Gastroesophageal sphincter (tissue), 4 donors: ENCODE results near the gene NFAM1. TPM values are rescaled to one million over a fixed set of nuclear protein-coding genes. Genes with fewer than 3 reads are reported as not detected.

Experiments
- ATAC-seq: fragments of 150-250 bp; one replicate; pipeline ENCODE4 v1.9.1; 2016; ENCODE audit warnings: mild to moderate bottlenecking, moderate library complexity
- H3K27ac ChIP-seq, 4 donors: fragments of 200-600 bp; sonication (generic) in 3 of 4; 1 replicate in 3 of 4; 2 replicates in 1 of 4; pipeline ENCODE4 v1.5.1; 2016 to 2019
- H3K27me3 ChIP-seq: fragments of 200-600 bp; sonication (generic); one replicate; pipeline ENCODE4 v1.5.1; 2019
- H3K36me3 ChIP-seq, 2 donors: fragments of 200-600 bp; sonication (generic); one replicate each; pipeline ENCODE4 v1.5.1; 2019; ENCODE audit warnings: control low read depth in 1 of 2
- H3K4me1 ChIP-seq, 3 donors: fragments of 200-600 bp; sonication (generic); 1 replicate in 2 of 3; 2 replicates in 1 of 3; pipeline ENCODE4 v1.5.1; 2016 to 2019; ENCODE audit warnings: control low read depth in 2 of 3
- H3K4me3 ChIP-seq, 2 donors: fragments of 200-600 bp; sonication (generic); one replicate each; pipeline ENCODE4 v1.5.1; 2019; ENCODE audit warnings: mild to moderate bottlenecking in 1 of 2, moderate library complexity in 1 of 2
- H3K9me3 ChIP-seq, 3 donors: fragments of 200-600 bp; sonication (generic); one replicate each; pipeline ENCODE4 v1.5.1; 2017 to 2019; ENCODE audit warnings: control low read depth in 2 of 3
- CTCF ChIP-seq, 4 experiments: fragments of 200-600 bp in 2 of 4; fragments of 450-650 bp in 2 of 4; sonication (generic) in 1 of 4; IDR thresholded peaks; one replicate each; pipeline ENCODE4 v1.5.1; 2017 to 2019; ENCODE audit warnings: antibody characterized with exemption in 4 of 4, mild to moderate bottlenecking in 2 of 4, moderate library complexity in 2 of 4
- EP300 ChIP-seq: sonication (generic); formaldehyde crosslinking; IDR thresholded peaks from one replicate; pipeline ENCODE4 v1.6.1; 2017; ENCODE audit warnings: antibody characterized with exemption, mild to moderate bottlenecking
- POLR2A ChIP-seq, 2 donors: fragments of 450-650 bp; IDR thresholded peaks; one replicate each; pipeline ENCODE4 v1.6.1; 2017; ENCODE audit warnings: antibody characterized with exemption in 2 of 2, mild to moderate bottlenecking in 2 of 2, moderate library complexity in 1 of 2
- POLR2AphosphoS5 ChIP-seq: sonication (generic); formaldehyde crosslinking; IDR thresholded peaks from one replicate; pipeline ENCODE4 v1.6.1; 2017; ENCODE audit warnings: antibody characterized with exemption
- WGBS, 2 donors: methylation state at CpG; one replicate each; pipeline ENCODE4 v1.1.5; 2018; ENCODE audit warnings: low coverage in 1 of 2; 5-methylcytosine and 5-hydroxymethylcytosine counted together
- total RNA-seq, 4 donors: library from RNA; depleted of rRNA; stranded (reverse); fragments of >200 nt; gene quantifications; one replicate each; pipeline ENCODE4 v1.1.0, GENCODE V29; 2016

The NFAM1 gene
- total RNA-seq, 4 donors from 2014 or later, result 1.2 to 3.4 (median 2.7) TPM

- H3K27me3 ChIP-seq, result peaks cover 8% of the 10 kb centered on the region
- peak; percentile 75 for ATAC-seq
- no peak for TF ChIP-seq POLR2A (IDR thresholded peaks at IDR 0.05)
- TF ChIP-seq CTCF (IDR thresholded peaks at IDR 0.05), result peak in 3 of 4 experiments; percentile 95 to 99 (median 95)
- no peak for TF ChIP-seq EP300
- peaks cover 0 to 52% (median 20%) of the 10 kb centered on the region in 3 donors for H3K4me1 ChIP-seq
- no peaks in the 10 kb centered on the region for H3K36me3 ChIP-seq
- 7 to 20% methylated on average over 2 to 7 of the region's 33 CpGs for WGBS, 2 donors
- peak overlapping the region; percentile 16 to 48 for H3K4me3 ChIP-seq
- H3K9me3 ChIP-seq, result no peaks in the 10 kb centered on the region
- peak overlapping the region in 1 of 4 donors; percentile 61 for H3K27ac ChIP-seq
These were observed 5.5 kb upstream of the NFAM1 start for GRCh38 chr22:42437488-42438292.

DNA sequence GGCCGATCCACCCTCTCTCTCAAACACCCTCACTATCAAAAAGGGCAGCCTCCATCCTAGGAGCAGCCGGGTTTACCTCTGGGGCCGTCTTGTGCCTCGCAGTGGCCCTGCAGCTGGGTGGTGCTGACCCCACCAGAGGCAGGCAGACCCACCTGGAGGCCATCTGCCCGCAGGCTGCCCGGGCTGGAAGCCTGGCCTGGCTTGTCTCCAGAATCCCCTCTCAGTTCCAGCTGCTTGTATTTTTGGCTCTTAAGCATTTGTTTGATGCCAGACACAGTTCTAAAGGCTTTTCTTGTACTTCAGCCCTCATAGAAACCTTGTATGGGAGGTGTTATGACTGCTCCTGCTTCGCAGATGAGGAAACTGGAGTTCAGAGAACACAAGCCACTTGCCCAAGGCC, 4.2 kb upstream of the NFAM1 start:
- peaks cover 0 to 62% (median 20%) of the 10 kb centered on the region in 3 donors for H3K4me1 ChIP-seq
- no peak for ATAC-seq
- 36% methylated on average over 4 of the region's 7 CpGs; no CpG with 5 or more reads in 1 of the 2 donors for WGBS, 2 donors
- peak overlapping the region in 1 of 4 donors; percentile 13 for H3K27ac ChIP-seq
- H3K4me3 ChIP-seq, result no peak overlapping the region
- TF ChIP-seq POLR2A (IDR thresholded peaks at IDR 0.05) (no peak), EP300 (no peak)
- H3K36me3 ChIP-seq, result no peaks in the 10 kb centered on the region
- peaks cover 19% of the 10 kb centered on the region for H3K27me3 ChIP-seq
- no peaks in the 10 kb centered on the region for H3K9me3 ChIP-seq

DNA sequence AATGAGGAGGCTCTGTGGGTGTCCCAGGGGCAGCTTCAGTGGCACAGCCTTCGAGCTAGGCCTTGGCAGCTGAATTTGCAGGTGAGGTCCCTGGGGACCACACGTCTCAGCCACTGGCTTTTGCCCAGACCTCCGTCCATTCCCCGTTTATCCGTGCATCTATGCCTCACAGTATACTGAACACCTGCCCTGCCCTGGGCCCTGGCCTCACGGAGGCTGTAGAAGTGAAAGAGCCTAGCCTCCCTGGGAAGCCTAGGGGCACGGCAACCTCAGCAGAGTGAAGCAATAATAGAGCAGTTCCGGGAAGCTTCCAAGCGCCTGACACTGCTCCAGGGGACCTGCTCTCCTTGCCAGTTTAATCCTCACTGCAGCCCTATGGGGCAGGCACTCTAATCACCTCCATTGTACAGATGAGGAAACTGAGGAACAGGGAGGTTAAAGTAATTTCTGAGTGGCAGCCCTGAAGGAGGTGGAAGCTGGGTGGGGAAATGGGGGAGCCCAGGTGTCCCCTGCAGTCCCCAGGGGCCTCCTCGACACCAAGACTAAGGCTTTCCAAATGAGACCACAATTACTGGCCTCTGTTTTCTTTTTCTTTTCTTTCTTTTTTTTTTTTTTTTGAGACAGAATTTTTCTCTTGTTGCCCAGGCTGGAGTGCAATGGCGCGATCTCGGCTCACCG, 2.7 kb upstream of the NFAM1 start:
- Histone ChIP-seq H3K27me3 (peaks cover 32% of the 10 kb centered on the region), H3K27ac (no peak overlapping the region), H3K4me1 (peaks cover 0 to 52% (median 17%) of the 10 kb centered on the region in 3 donors), H3K9me3 (no peaks in the 10 kb centered on the region), H3K4me3 (no peak overlapping the region), H3K36me3 (no peaks in the 10 kb centered on the region)
- TF ChIP-seq EP300 (no peak), POLR2A (IDR thresholded peaks at IDR 0.05) (no peak), CTCF (IDR thresholded peaks at IDR 0.05) (no peak), POLR2AphosphoS5 (no peak)
- 66 to 69% methylated on average over 6 to 10 of the region's 14 CpGs for WGBS, 2 donors
- ATAC-seq, result no peak

DNA sequence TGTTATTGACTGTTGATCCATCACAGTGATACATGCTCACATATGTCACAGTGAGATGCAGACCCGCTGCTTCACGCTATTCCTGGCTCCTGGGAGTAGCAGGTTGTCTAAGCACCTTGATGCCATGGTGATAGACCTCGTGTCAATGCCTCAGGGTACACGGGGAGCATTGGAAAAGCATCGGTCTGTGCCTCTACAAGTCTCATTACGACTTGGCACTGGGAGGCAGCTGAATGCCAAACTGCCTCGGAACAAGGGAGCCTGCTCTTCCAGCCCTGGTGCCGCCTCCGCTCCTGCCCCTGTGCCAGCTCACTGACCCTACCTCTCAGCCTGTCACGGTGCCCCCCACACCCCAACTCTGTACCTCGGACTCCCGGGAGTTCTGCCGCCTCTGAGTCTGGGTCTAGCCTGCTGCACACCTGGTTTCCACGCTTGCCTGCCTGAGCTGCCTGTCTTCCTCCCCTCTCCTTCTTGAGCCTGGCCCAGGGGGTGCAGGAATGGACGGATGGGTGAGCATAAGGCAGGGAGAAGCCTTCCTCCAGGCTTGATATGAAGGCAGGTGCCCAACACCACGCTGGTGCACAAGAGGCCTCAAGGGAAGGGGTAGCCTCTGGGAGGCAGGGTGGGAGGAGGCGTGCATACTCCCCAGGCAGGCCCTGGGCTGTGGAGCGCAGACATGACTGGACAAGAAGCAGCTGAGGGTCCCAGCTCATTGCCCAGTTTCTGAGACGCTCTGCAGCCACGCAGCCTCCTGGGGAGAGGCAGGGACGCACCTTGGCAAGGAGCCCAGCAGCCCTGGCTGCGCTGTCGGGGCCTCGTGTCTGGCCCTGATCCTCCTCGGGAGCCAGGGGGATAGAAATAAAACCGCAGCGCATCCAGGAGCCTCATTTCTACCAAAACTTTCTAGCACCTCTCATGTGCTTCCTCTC, 1.8 kb upstream of the NFAM1 start:
- H3K4me3 ChIP-seq, result no peak overlapping the region
- no peak overlapping the region for H3K27ac ChIP-seq
- no peak for ATAC-seq
- peaks cover 36% of the 10 kb centered on the region for H3K27me3 ChIP-seq
- no peak for TF ChIP-seq EP300
- no peak for TF ChIP-seq CTCF (IDR thresholded peaks at IDR 0.05)
- TF ChIP-seq POLR2A (IDR thresholded peaks at IDR 0.05), result no peak
- TF ChIP-seq POLR2AphosphoS5, result no peak
- no peaks in the 10 kb centered on the region for H3K9me3 ChIP-seq
- peaks cover 0 to 43% (median 13%) of the 10 kb centered on the region in 3 donors for H3K4me1 ChIP-seq
- WGBS, 2 donors, result 42 to 81% methylated on average over 3 to 6 of the region's 27 CpGs
- H3K36me3 ChIP-seq, result no peaks in the 10 kb centered on the region

DNA sequence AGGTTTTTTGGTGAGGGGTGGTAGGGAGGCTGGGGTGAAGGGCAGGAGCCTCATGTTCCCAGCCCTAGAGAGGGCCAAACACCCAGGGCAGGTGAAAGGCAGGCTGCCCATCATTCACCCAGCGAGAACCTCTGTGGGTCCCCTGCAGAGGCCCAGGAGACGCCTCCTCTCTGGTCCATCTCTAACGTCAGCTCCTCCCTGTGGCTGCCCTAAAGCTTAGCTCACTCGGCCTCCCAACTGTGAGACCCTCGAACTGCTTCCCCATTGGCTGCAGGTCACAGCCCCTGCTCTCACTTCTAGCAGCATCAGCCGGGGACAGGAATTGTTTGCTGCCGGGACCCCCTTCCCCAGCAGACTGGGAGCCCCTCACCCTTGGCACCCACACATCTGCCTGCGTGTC, 615 bp upstream of the NFAM1 start:
- no peak overlapping the region for H3K27ac ChIP-seq
- 78 to 80% methylated on average over 2 to 3 of the region's 8 CpGs for WGBS, 2 donors
- no peak for TF ChIP-seq EP300
- TF ChIP-seq POLR2AphosphoS5, result no peak
- TF ChIP-seq POLR2A (IDR thresholded peaks at IDR 0.05), result no peak
- no peak for TF ChIP-seq CTCF (IDR thresholded peaks at IDR 0.05)

More for the DNA sequence above, 615 bp upstream of the NFAM1 start:
- Histone ChIP-seq H3K4me1 (peaks cover 0 to 36% (median 10%) of the 10 kb centered on the region in 3 donors), H3K36me3 (no peaks in the 10 kb centered on the region), H3K4me3 (no peak overlapping the region), H3K27me3 (peaks cover 36% of the 10 kb centered on the region), H3K9me3 (no peaks in the 10 kb centered on the region)
- no peak for ATAC-seq
